GM21786 (cell line): ENCODE results near the gene HNF1B.

Source experiments
- ATAC-seq: cut with Tn5 transposase; IDR thresholded peaks from one replicate; pipeline ENCODE4 v1.9.1; 2021; ENCODE audit not compliant: unreplicated experiment

Gene HNF1B

DNA sequence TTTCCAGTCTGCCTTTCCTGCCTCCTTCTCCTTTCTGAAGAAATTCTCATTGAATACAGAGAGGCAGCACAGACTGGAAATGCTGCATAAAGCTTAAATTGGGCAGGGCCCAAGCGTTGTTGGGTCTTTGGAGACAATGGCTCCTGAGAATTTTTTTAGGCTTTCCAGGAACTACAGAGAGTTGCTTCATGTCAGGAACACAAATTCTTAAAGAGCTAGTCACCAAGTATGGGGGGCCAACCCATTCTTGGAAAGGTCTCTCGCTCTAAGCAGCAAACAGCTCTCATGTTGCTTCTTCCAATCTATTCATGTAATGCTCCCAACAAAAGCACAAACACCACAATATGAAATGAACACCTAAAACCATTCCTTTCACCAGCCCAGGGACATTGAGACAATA, 6.9 kb downstream of the HNF1B start:
- ATAC-seq: no peak

DNA sequence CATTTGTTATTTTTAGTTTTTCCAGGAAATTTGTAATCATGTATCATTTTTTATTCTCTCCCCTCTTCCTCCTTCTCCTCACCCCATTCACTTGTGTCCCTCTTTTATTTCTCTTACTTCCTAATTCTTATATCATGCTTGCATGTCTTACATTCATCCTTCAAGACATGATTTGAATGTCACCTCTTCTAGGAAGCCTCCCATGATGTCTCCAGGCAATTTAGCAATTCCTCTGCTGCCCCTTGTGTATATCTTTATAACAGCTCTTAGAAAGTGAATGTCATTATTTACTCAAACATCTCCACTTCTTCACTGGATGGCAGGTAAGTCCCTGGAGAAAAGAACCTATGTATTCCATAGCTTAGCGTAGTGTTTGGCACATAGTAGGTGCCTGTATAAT, 7.8 kb downstream of the HNF1B start:
- no peak for ATAC-seq

DNA sequence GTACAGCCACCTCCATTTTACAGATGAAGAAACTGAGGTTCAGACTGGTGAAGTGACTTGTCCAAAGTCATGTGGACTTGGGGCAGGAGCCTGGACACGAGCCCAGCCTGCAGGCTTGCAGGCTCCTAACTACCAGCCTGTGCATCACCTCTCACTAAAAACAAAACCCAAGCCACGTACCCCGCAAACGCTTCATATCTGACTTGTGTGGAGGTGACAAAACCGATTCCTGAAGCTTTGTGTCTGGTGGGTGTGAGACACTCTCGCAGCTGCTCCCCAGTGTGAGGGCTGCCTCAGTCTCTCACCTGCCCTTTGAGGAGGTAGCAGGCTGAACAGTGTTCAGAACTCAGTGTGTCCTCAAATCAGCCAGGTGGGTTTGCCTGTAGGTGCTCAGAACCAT, 8.4 kb downstream of the HNF1B start:
- no peak for ATAC-seq

DNA sequence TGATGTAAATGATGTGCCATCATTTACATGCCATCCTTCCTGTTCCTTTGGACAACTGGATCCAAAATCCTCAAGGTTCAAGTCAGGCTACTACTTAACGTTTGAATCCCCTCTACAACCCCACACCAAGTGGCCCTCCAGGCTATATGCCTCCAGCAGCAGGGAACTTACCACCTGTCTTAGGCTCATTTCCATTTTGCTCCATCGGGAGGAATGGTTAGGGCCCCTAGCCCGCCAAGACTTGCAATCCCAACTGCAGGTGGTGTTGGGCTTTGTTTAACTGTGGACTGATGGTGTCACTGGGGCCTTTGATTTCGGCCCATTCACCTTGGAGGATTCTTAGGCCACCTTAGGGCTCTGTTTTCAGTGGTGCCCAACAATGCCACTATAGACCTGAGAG, 9.7 kb downstream of the HNF1B start:
- ATAC-seq: no peak

DNA sequence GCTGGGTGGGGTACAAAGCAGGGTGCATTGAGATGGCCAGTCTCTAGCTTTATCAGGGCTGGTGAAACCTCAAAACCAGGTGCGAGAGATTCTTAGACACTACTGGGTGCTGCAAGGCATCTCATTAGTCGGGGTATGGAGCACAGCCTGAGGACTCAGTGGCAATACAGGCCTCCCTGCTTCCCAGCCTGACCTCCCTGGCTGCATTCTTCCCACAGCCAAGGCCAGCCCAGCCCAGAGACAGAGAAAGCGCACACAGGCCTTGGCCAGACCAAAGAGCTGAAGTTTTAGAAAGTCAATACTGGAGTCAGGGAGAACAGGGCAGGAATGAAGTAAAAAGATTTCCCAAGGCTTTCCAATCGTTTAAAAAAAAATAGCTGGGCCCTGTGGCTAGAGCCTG, 12.5 kb downstream of the HNF1B start:
- ATAC-seq: no peak

DNA sequence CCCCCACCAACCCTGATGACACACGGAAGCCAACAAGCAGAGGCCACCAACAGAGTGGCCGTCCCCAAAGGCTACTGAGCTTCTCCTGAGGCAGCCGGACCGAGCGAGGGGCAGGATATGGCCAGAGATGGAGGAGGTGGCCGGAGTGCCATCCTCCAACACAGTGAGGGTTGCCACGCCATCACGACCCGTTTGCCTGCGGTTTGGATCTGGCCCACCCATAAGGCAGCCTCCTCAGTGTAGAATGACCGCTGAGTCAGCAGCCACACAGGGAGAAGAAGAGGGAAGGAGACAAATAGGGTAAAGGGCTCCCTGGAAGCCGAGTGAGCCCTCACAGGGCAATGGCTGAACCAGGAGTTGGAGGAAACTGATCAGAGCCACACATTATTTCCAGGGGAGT, 13.8 kb downstream of the HNF1B start:
- no peak for ATAC-seq

DNA sequence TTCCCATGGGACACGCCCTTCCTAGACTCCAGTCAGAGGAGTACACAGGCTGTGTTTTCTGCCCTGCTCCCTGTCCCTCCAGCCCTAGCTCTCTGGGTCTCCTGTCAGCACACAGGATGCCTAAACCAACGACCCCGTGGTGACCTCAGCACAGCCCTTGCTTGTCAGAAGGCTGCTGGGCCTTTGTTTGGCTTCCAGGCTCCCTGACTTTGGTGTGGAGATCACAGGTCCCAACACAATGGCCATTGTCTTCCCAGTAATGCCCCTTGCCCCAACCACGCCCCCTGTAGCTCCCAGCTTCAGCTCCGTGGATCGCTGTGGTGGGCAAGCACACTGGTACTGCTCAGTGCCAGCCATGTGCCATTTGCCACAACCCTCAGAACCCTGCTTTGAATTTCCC, 15.0 kb downstream of the HNF1B start:
- no peak for ATAC-seq

DNA sequence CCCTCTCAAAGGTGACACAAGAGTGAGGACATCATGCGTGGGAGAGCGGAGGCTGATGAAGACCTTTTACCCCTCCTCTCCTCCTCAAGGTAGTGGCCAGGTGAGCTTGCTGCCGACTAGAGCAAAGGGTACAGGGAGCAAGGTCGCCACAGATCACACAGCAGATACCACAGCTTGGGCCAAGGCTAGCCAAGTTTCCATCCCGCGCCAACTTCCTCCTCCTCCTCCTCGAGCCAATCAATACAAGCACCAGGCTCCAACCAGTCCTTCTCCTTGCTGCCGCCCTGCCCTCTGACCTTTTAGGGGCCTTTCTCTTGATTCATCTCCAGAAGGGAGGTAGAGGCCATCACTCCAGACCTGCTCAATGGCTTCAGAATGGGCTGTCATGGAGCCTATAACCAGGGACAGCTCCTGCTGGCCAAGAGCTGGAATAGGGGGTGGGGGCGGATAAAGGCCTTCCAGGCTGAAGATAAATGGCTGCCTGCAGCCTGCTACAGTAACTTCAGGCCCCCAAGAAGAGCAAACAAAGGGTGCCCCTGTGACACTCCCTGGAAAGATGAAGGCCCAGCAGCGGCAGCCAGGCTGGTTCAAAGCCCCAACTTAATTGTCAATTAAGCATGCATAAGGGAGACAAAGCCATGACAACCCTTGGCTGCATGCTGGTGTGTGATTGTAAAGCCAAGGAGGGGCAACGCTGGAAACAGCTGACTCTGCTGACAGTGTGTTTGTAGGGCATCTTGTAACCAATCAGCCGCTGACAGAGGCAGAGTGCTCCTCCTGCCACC, 17.8 kb downstream of the HNF1B start:
- no peak for ATAC-seq

DNA sequence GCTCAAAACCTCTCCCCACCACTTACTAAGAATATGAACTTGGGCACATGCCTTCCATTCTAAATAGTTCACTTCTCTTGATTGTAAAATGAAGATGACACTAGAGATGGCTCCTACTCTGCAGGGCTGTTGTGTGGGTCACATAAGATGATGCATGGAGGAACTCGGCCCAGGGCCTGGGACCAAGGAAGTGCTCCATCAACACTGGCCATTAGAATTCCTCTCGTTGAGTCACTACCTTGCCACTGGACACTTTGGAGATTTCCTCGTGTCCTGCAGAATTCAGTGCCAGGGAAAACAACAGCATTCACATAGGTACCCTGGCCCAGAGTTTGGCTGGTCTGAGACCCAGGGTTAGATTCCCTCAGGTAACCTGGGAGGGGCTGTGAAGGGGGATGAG, 18.6 kb downstream of the HNF1B start:
- no peak for ATAC-seq

DNA sequence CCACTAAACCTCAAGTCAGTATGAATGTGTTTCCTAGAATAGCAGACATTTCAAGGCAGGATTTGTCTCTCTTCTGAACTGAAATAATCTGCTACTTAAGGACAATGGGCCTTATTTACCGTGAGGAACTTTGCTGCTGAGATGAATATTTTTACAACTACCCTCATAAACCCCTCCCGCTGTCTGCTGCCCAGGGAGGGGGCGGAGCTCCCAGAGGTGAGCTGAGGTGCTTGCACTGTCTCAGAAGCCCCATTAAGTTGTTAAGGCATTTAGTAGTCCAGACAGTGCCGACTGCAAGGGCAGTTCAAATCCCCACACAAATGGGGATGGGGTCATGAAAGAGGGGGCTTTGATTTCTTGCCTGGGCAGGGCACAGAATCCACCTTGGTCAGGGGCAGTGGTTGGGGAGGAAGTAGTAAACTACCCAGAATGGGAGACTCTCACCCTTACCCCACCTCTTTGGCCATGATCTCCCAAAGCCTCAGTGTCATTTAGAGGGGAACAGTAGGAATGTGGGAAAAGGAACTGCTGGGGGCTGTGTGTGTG, 19.2 kb downstream of the HNF1B start:
- ATAC-seq: no peak

DNA sequence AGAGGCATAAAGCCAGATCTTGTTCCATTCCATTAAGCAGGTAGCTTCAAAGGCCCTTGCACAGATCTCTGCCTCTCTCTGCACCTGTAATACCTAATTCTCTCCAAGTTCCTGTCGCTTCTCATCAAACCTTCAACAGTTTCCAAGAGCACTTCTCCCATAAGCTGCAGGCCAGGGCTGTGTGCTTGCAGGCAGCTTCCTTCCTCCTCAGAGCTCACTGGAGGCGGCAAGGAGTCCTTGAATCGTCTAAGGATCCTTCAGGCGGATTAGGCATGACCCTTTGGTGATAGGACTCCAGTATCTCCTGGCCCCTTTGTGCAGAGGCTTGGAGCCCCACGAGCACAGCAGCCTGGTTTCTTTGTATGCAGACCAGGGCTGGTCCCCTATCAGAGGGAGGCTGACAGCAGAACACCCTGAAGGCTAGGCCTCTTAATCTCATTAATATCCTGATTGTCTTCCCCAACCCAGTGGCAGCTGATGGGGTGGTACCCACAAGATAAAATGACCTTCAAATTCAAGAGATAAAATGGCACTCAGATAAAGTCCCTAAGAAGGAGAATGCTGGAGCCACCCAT, 19.8 kb downstream of the HNF1B start:
- ATAC-seq: no peak

DNA sequence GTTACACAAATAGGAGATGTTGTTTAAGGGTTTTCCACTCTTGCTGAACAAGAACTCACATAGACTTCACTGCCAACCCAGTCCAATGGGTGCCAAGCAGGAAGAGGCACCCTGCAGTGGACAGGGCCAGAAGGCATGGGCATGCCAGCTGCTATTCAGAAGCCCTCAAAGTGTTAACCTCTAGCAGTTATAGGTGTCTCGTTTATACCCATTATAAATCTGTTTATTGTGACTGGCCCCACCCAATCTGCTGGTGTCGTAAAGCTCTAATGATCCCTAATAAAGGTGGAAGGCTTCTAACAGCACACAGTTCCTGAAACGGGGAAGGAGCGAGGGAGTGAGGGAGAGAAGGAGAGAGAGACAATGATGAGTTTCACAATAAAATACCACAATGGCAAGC, 23.9 kb downstream of the HNF1B start:
- ATAC-seq: no peak

DNA sequence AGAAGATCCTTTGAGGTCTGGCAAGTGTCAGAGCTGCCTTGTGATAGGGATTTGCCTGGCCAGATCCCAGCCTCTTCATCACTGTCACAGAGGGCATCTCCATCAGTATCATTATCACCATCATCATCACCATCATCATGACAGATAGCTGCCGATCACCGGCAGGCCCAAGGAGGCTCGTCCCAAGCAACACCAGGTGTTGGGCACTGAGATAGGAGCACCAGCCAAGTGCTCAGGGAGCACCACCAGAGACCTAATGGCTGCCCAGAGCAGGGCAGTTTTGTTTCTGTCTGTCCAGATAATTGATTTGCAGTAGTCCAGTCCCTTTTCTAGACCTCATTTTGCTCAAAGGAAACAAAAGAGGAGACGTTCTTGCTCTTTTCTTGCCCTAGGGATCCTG, 25.0 kb downstream of the HNF1B start:
- ATAC-seq: no peak

DNA sequence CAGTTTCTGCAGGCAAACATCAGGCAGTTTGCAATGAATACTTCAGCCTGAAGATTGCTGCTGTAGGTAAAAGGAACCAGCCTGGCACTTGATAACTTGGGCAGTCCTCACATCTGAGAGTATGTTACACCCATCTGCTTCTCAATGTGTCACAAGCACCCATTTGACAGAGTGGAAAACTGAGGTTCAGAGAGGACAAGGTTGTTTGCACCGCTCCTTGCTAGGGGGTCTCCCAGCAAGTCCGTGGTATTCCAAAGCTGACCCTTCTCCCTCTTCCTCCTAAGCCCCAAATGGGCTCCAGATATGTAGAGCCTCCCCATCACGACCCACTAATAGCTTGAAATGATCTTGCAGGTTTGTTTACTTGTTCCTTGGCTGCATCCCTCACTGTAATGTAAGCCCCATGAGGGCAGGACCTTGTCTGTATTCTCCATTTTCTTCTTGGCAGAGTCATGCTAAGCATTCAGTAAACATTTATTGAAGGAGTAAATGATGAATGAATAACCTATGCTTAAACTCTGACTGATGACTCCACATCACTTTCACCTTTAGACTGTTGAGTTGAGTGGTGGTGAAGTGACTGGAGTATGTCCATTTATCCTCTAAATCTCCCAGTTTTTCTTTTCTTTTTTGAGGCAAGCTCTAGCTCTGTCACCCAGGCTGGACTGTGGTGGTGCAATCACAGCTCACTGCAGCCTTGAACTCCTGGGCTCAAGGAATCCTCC, 26.4 kb downstream of the HNF1B start:
- ATAC-seq: no peak

DNA sequence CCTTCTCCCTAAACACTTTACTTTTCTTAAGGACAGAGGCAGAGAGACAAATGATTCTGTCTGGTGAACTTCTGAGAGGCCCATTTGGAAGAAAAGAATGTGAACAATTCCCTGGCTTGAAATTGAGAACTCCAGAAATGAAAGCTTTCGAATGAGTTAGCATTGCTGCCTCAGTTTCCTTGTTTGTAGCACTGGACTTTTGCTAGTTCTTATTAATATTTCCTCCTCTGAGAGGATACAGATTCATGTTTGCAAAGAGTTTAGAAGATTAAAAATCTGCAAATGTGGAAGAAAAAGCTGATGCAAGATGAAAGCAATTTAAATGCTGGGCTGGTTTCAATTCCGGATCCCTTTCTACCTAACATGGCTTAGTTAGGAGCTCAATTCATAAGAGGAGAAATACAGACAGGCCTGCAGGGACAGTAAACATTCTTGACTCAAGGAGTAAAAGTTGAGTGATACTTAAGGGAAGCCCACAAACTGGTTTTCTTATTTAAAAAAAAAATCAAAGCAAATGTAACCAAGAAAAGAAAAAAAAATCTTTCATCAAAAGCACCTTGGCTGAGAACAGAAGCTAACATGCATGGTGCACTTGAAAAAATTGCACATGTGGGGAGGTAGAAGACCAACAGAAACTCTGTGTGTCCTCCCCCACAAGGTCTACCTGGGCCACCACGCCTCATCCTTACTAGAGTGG, 27.1 kb downstream of the HNF1B start:
- no peak for ATAC-seq

DNA sequence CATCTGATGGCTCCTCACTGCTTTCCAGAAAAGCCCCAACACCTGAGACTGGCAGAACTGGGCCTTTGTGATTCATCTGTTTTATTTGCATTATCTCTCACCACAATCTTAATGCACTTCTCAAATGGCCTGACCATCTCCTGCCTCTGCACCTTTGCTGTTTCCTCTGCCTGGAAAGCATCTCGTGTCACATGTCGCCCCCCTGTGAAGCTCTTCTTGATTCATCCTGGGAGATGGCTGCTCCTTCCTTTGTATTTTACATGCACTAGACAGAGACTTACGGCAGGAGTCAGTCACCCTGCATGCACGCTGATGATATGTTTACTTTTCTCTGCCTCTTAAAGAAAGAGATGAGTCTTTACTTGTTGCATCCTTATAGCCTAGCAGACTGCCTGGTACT, 30.0 kb downstream of the HNF1B start:
- ATAC-seq: no peak

DNA sequence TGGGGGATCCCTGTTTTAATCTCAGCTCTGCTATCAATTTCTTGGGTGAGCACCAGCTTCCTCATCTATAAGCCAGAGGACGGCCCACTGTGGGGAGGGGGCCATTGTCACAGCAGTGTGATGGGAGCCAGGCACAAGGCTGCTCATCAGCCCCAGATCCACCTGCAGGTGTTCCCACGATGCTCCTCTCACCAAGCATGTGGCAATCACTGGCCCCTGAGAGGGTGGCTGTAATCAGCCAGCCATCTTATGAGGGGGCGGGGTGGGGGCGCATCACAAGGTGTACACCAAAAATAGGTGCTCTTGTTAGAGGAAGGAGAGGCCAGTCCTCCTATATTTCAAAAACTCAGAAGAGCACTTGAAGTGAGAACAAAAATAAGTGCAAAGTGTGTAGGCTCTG, 31.2 kb downstream of the HNF1B start:
- no peak for ATAC-seq

DNA sequence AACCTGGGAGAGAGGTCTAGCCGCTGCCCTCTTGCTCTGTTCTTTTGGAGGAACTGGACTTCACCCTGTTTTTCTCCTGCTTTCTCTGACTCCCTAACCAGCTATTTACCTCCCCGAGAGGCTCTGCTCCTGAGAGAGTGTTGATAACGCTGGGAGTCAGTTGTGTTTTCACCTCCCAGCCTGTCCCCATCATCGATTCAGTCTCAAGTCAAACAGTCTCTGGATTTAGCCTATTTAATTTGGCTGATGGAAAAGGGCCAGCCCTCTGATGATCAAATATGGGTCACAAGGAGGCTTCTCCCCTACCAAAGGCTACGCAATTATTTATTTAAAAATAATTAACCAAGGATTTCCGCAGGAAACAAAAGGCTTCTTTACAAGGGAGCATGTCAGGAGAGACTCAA, 31.8 kb downstream of the HNF1B start:
- no peak for ATAC-seq

DNA sequence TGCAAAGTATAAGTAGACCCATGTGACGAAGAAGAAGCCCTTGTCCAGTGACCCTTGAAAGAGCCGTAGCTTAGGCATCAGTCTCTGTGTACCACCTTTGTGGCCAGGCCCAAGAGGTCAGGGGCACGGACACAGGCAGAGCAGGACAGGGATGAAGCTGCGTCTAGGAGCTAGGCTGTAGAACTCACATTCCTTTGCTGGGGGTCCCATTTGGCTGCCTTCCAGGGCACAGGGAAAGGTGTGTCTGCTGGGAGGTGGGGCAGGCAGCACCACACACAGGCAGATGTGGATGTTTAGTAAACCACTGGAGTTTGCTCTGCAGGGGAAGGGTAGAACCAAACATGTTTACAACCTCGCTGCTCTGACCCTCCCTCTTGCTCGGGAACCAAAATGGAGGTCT, 33.7 kb downstream of the HNF1B start:
- no peak for ATAC-seq

DNA sequence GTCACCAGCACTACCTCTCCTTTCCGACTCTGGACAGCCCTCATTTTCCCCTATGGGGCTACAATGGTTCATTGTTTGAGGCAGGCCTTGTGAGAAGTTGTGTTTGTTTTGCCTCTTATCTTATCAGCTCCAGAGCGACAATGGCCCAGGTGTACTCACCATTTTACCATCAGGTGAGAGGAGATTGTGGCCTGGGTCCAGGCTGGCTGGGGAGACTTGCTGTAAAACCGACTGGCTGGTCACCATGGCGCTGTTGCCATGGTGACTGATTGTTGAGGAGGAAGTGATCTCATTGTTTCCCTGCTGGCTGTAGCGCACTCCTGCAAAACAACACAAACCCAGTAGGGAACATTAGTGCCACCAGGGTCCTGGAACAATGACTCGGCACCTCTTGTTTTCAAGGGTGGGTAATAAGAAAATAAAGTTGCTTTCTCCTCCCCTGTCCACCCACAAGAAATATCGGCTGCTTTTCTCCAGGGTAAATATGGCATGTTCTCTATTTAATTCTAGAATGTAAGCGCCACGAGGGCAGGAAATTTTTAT, 34.4 kb downstream of the HNF1B start:
- ATAC-seq: no peak

DNA sequence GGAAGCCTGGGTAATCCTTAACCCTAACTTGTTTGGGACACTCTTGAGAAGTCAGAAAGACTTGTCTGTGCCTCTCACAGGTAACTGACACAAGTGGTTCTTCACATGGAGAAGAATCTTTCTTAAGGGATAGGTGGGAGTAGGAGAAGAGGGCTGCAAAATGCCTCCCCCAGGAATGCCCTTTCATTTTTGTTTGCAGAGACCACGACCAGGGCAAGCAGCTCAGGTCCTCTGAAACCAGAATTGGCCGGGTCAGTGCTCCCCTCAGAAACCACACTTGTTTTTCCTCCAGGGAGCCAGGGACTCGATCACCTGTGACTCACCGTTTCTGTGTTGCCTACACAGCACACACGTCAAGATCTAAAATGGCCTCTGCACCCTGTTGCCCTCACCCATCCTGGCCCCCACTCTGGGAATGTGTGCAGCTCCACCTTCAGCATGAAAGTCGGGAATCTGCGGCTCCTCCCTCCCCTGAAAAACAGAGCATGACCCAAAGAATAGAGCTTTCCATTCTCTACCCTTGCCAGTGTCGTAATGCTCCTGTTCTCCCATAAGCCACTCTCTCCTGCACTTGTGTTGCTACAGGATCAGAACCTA, 36.1 kb downstream of the HNF1B start:
- ATAC-seq: no peak
